GM06990 (cell line): Measurements from ENCODE around the gene REEP3.
A peak's percentile ranks its signal among the peaks of the same experiment; 100 is the strongest.

Source experiments
- DNase-seq: peaks from one replicate; pipeline ENCODE4 v3.0.0-alpha.2; 2011; ENCODE audit not compliant: insufficient read length; ENCODE audit errors: extremely low read depth
- H3K27me3 ChIP-seq: replicated peaks from 2 replicates; pipeline ENCODE4 v1.6.0; 2011; ENCODE audit warnings: low read length; ENCODE audit not compliant: control insufficient read depth, insufficient read depth
- H3K36me3 ChIP-seq: 2 replicates; pipeline ENCODE4 v1.5.1; 2011; ENCODE audit warnings: low read length; ENCODE audit not compliant: control insufficient read depth, insufficient read depth
- H3K4me3 ChIP-seq: replicated peaks from 2 replicates; pipeline ENCODE4 v1.5.1; 2011; ENCODE audit warnings: low read depth, mild to moderate bottlenecking, control low read depth, low read length
- CTCF ChIP-seq: IDR thresholded peaks from 2 replicates; pipeline ENCODE4 v1.5.1; 2011; ENCODE audit warnings: low read length, control low read depth, mild to moderate bottlenecking, inconsistent platforms; ENCODE audit not compliant: insufficient read depth, poor library complexity, severe bottlenecking

The REEP3 gene

GRCh38 chr10:63627881-63628296 is 106.7 kb downstream of the REEP3 start:
- no peak overlapping the region for H3K4me3 ChIP-seq
- H3K27me3 ChIP-seq = no peaks in the 10 kb centered on the region
- TF ChIP-seq CTCF = no peak
- DNase-seq = no peak
- H3K36me3 ChIP-seq = no peaks in the 10 kb centered on the region

DNA sequence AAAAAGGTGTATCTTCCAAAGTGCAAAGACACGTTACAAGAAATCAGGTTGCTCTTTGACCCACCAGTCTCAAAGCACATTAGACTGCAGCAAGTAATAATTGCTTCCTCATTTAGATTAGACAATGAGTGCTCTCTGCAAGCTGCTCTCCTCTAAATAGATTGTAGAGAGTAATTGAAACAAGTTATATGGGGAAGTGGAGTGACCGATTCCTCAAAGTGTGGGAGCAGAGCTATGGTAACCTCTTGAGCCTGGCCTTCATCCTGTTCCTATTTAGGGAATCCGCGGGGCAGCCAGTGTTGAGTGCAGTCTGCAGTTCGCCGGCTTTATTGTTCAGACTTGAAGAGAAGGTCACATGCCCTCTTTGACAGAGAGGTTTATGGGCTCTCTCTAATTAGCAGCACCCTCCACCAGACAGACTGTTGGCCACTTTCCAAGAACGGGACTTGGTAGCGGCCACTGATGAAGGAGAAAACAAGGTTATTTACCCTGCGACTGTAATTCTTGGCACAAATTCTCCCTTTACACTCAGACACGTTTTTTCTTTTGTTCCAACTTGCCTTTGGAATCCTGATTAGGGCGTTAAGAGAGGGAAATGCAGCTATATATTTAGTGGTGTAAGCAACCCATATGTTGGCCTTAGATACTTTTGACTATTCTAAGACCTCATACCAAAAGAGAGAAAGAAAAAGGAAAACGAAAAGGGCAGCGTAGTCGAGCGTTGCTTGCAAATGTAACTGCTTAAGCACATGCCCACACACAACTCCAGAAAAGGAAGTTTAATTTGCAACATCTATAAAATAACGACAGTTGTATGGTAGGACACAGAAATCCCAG is 107.5 kb downstream of the REEP3 start:
- TF ChIP-seq CTCF = no peak
- no peaks in the 10 kb centered on the region for H3K27me3 ChIP-seq
- H3K36me3 ChIP-seq = no peaks in the 10 kb centered on the region
- H3K4me3 ChIP-seq = peak overlapping the region; percentile 82
- peak; percentile 69 for DNase-seq

DNA sequence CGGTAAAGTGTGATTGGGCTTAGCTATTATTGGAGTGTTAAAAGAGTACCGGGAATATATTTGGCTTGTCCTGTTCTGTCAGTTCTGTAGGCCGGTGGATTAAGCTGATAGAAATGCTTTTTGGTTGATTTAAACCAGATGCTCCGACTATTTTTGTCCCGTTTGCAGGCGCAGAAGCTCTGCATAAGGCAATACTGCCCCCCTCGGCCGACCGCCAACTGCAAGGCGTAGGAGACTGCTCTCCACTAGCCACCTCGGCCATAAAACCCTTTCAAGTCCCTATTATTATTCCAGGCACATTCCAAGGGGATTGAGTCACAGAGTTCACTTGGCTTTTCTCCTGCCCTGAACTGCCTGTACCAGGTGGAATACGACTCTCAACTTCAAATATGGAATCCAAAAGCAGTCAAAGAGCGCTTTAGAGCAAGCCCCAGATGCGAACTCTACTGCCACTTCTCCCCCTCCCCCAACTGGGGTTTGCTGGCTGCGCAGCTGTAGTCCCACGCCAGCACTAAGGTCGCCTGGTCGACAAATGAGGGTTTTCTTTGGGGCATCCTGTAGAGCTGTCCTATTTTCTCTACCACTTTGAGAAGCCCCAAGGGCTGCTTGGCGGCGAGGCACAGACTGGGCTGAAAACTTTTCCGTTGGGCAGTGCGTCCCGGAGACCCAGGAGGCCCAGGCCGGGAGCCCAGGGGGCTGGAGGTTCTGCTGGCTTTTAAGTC is 108.3 kb downstream of the REEP3 start:
- peak overlapping the region; percentile 82 for H3K4me3 ChIP-seq
- no peaks in the 10 kb centered on the region for H3K27me3 ChIP-seq
- DNase-seq = peak; percentile 75
- peak; percentile 90 for TF ChIP-seq CTCF
- H3K36me3 ChIP-seq = no peaks in the 10 kb centered on the region

- Histone ChIP-seq H3K36me3 (no peaks in the 10 kb centered on the region), H3K4me3 (peak overlapping the region; percentile 82), H3K27me3 (no peaks in the 10 kb centered on the region)
- DNase-seq = peak; percentile 92
- no peak for TF ChIP-seq CTCF
Observed at GRCh38 chr10:63630085-63630930, 109.1 kb downstream of the REEP3 start.

DNA sequence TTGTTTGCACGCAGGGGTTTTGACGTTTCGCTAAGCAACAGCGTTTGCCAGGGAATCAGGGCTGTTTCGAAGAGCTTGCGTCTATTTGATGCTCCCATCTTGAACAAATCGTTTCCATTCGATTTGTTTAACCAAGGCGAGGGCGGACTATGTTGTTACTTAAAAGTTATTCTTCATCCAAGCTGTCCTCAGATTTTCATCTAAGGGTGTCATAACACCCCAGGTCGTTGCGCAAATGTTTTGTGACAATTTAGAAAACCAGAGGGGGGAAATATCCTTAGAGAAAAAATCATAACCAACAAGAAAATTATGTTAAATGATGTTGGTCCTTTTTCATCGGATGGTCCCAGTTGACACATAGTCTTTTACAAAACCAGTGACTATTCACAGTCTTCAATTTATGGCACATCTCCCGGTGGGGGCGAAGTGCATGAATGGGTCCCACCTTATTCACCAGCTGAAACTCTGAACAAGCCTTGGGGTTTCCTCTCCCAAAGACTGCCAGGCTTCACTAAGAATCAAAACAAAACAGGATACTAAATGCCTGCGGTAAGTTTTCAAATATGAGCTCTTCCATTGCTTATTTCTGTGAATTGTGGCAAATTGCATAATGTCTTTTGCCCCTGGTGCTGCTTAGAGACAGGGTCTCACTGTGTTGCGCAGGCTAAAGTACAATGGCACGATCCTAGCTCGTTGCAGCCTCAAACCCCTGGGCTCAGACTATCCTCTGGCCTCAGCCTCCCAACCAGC is 109.9 kb downstream of the REEP3 start:
- H3K36me3 ChIP-seq = no peaks in the 10 kb centered on the region
- no peak for DNase-seq
- H3K27me3 ChIP-seq = no peaks in the 10 kb centered on the region
- no peak for TF ChIP-seq CTCF
- H3K4me3 ChIP-seq = peak overlapping the region; percentile 82
